Smooth muscle cell (in vitro differentiated cells): ENCODE measurements around the gene ZPBP. TPM values are rescaled to one million over a fixed set of nuclear protein-coding genes. Genes with fewer than 3 reads are reported as not detected.

ENCODE experiments used
- DNase-seq: peaks from one replicate; lab custom pipeline; 2025; ENCODE audit not compliant: unreplicated experiment; lab: John Stamatoyannopoulos, UW
- H2AFZ ChIP-seq: fragments of 200-600 bp; sonication (generic); 2 replicates; pipeline ENCODE4 v1.6.0; 2016; ENCODE audit warnings: antibody characterized with exemption, low read depth, mild to moderate bottlenecking
- H3F3A ChIP-seq: fragments of 200-600 bp; sonication (generic); 2 replicates; pipeline ENCODE4 v1.6.0; 2017; ENCODE audit warnings: antibody characterized with exemption, low read depth
- H3K27ac ChIP-seq: fragments of 200-600 bp; sonication (generic); 2 replicates; pipeline ENCODE4 v1.5.1; 2016; ENCODE audit warnings: low read depth, mild to moderate bottlenecking
- H3K27me3 ChIP-seq: fragments of 200-600 bp; sonication (generic); 2 replicates; pipeline ENCODE4 v1.6.1; 2016; ENCODE audit warnings: low read depth, mild to moderate bottlenecking
- H3K36me3 ChIP-seq: fragments of 200-600 bp; sonication (generic); 2 replicates; pipeline ENCODE4 v1.5.1; 2016; ENCODE audit warnings: low read depth
- H3K4me1 ChIP-seq: fragments of 200-600 bp; sonication (generic); 2 replicates; pipeline ENCODE4 v1.5.1; 2016; ENCODE audit warnings: low read depth
- H3K4me2 ChIP-seq: fragments of 200-600 bp; sonication (generic); 2 replicates; pipeline ENCODE4 v1.6.0; 2016; ENCODE audit warnings: mild to moderate bottlenecking
- H3K4me3 ChIP-seq: fragments of 200-600 bp; sonication (generic); 2 replicates; pipeline ENCODE4 v1.5.1; 2016; ENCODE audit warnings: mild to moderate bottlenecking
- H3K79me2 ChIP-seq: fragments of 200-600 bp; sonication (generic); 2 replicates; pipeline ENCODE4 v1.6.0; 2016; ENCODE audit warnings: low read depth, mild to moderate bottlenecking
- H3K9ac ChIP-seq: fragments of 200-600 bp; sonication (generic); 2 replicates; pipeline ENCODE4 v1.6.0; 2016; ENCODE audit warnings: low read depth
- H3K9me3 ChIP-seq: fragments of 200-600 bp; sonication (generic); replicated peaks from 2 replicates; pipeline ENCODE4 v1.5.1; 2016; ENCODE audit warnings: low read depth
- H4K20me1 ChIP-seq: fragments of 200-600 bp; sonication (generic); 2 replicates; pipeline ENCODE4 v1.6.0; 2016; ENCODE audit warnings: low read depth
- WGBS: methylation state at CpG from one replicate; pipeline ENCODE4 v1.1.7; 2016; ENCODE audit warnings: low lambda C conversion rate; 5-methylcytosine and 5-hydroxymethylcytosine counted together
- polyA plus RNA-seq: library from polyadenylated mRNA; unstranded; fragments of >200 nt; fragmentation: Nextera tagmentation; extraction: Ambion mirVana; gene quantifications from 2 replicates; pipeline ENCODE4 v1.2.1, GENCODE V29; 2016
- total RNA-seq: library from RNA; depleted of rRNA; stranded (reverse); fragments of >200 nt; gene quantifications from 2 replicates; pipeline ENCODE4 v1.2.3, GENCODE V29; 2014
- TF ChIP-seq, protein P1 (sequence below): fragments of 200-600 bp; sonication (generic); IDR thresholded peaks from 2 replicates; pipeline ENCODE4 v1.5.1; 2017; ENCODE audit warnings: borderline replicate concordance, mild to moderate bottlenecking, antibody characterized with exemption; ENCODE audit not compliant: insufficient read depth, poor library complexity, severe bottlenecking

The ZPBP gene
- total and polyA plus RNA-seq, 2 experiments from 2014 or later = not detected

- Histone ChIP-seq H3K27ac (no peak overlapping the region), H3F3A (no peaks in the 10 kb centered on the region), H3K27me3 (no peaks in the 10 kb centered on the region), H2AFZ (no peak overlapping the region), H3K36me3 (no peaks in the 10 kb centered on the region), H3K4me2 (no peak overlapping the region), H3K4me3 (no peak overlapping the region), H3K79me2 (no peaks in the 10 kb centered on the region), H3K4me1 (no peaks in the 10 kb centered on the region), H3K9me3 (no peaks in the 10 kb centered on the region), H3K9ac (no peak overlapping the region), H4K20me1 (no peaks in the 10 kb centered on the region)
- TF ChIP-seq, protein P1, sequence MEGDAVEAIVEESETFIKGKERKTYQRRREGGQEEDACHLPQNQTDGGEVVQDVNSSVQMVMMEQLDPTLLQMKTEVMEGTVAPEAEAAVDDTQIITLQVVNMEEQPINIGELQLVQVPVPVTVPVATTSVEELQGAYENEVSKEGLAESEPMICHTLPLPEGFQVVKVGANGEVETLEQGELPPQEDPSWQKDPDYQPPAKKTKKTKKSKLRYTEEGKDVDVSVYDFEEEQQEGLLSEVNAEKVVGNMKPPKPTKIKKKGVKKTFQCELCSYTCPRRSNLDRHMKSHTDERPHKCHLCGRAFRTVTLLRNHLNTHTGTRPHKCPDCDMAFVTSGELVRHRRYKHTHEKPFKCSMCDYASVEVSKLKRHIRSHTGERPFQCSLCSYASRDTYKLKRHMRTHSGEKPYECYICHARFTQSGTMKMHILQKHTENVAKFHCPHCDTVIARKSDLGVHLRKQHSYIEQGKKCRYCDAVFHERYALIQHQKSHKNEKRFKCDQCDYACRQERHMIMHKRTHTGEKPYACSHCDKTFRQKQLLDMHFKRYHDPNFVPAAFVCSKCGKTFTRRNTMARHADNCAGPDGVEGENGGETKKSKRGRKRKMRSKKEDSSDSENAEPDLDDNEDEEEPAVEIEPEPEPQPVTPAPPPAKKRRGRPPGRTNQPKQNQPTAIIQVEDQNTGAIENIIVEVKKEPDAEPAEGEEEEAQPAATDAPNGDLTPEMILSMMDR = no peak
- 79% methylated on average over 5 of the region's 5 CpGs for WGBS
- no peak for DNase-seq
Measured at GRCh38 chr7:50141131-50141530, 48.1 kb upstream of the ZPBP start.

DNA sequence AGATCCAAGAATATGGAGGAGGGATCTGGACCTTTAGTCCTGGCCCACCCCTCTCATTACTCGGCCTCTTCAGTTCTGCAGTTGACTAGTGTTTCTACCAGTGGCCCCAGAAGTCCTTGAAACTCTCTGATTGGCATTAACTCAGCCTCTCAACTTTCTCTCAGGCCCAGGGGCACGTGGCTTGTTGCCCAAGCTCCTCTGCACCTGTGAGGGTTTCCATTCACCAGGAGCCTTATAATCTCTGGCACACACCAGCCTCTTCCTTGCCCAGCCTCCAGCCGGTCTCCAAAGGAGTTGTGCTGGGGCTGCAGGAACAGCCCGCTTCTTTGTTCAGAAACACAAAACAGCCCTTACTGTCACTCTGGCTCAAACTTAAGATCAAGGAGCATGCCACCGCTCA lies 47.6 kb upstream of the ZPBP start:
- no peaks in the 10 kb centered on the region for H3K4me1 ChIP-seq
- no peaks in the 10 kb centered on the region for H3K9me3 ChIP-seq
- H3K27me3 ChIP-seq = no peaks in the 10 kb centered on the region
- H3K9ac ChIP-seq = no peak overlapping the region
- H3K36me3 ChIP-seq = no peaks in the 10 kb centered on the region
- H3K27ac ChIP-seq = no peak overlapping the region
- H3K4me2 ChIP-seq = no peak overlapping the region
- no peaks in the 10 kb centered on the region for H3F3A ChIP-seq
- 89% methylated on average over 5 of the region's 5 CpGs for WGBS
- TF ChIP-seq, protein P1 = no peak
- H2AFZ ChIP-seq = no peak overlapping the region
- H3K4me3 ChIP-seq = no peak overlapping the region
- no peak for DNase-seq
- no peaks in the 10 kb centered on the region for H4K20me1 ChIP-seq
- H3K79me2 ChIP-seq = no peaks in the 10 kb centered on the region

DNA sequence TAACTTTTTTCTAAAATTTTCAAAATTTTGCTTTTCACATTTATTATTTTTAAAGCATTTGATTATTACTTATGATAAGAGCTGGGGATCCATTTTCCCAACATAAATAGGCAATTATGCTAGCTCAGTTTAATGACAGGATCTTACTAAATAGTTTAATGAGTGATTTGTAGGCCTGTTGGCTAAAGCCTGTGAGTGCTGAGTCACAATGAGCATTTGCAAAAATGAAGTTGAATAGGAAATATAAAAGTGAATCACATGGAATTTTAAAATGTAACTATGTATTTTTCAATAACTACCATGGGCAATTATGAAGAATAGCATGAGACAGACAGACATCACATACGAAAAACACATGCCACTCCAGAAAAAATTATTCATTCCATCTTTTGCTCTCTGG lies 45.1 kb upstream of the ZPBP start:
- Histone ChIP-seq H3K4me3 (no peak overlapping the region), H3K9me3 (no peaks in the 10 kb centered on the region), H3K4me1 (no peaks in the 10 kb centered on the region), H3K27me3 (peaks cover 4% of the 10 kb centered on the region), H4K20me1 (no peaks in the 10 kb centered on the region), H3F3A (no peaks in the 10 kb centered on the region), H3K9ac (no peak overlapping the region), H2AFZ (no peak overlapping the region), H3K27ac (no peak overlapping the region), H3K36me3 (no peaks in the 10 kb centered on the region), H3K4me2 (no peak overlapping the region), H3K79me2 (no peaks in the 10 kb centered on the region)
- no peak for DNase-seq
- TF ChIP-seq, protein P1 = no peak
- WGBS = 86% methylated on average over 1 of the region's 1 CpG

GRCh38 chr7:50125766-50126165 lies 32.7 kb upstream of the ZPBP start:
- no peaks in the 10 kb centered on the region for H3K36me3 ChIP-seq
- no peak overlapping the region for H3K27ac ChIP-seq
- H3K9me3 ChIP-seq = no peaks in the 10 kb centered on the region
- WGBS = 88% methylated on average over 1 of the region's 1 CpG
- TF ChIP-seq, protein P1 = no peak
- no peak overlapping the region for H3K4me3 ChIP-seq
- no peaks in the 10 kb centered on the region for H3K79me2 ChIP-seq
- no peak overlapping the region for H3K4me2 ChIP-seq
- no peaks in the 10 kb centered on the region for H4K20me1 ChIP-seq
- no peaks in the 10 kb centered on the region for H3K27me3 ChIP-seq
- no peak overlapping the region for H3K9ac ChIP-seq
- no peaks in the 10 kb centered on the region for H3K4me1 ChIP-seq
- no peaks in the 10 kb centered on the region for H3F3A ChIP-seq
- H2AFZ ChIP-seq = no peak overlapping the region
- DNase-seq = no peak
